NCI-H82 treated with DMSO at 0.1 percent for 48 hours (cell line): ENCODE results near the gene THAP7.
"Not testable (repeated sequence)": the region's sequence is repeated elsewhere in the genome, so short reads cannot be mapped to it uniquely, and the experiment has no call there.

Experiments used
- DNase-seq: peaks from one replicate; lab custom pipeline; 2025; ENCODE audit not compliant: unreplicated experiment; lab: John Stamatoyannopoulos, UW

THAP7 gene, protein sequence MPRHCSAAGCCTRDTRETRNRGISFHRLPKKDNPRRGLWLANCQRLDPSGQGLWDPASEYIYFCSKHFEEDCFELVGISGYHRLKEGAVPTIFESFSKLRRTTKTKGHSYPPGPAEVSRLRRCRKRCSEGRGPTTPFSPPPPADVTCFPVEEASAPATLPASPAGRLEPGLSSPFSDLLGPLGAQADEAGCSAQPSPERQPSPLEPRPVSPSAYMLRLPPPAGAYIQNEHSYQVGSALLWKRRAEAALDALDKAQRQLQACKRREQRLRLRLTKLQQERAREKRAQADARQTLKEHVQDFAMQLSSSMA

DNA sequence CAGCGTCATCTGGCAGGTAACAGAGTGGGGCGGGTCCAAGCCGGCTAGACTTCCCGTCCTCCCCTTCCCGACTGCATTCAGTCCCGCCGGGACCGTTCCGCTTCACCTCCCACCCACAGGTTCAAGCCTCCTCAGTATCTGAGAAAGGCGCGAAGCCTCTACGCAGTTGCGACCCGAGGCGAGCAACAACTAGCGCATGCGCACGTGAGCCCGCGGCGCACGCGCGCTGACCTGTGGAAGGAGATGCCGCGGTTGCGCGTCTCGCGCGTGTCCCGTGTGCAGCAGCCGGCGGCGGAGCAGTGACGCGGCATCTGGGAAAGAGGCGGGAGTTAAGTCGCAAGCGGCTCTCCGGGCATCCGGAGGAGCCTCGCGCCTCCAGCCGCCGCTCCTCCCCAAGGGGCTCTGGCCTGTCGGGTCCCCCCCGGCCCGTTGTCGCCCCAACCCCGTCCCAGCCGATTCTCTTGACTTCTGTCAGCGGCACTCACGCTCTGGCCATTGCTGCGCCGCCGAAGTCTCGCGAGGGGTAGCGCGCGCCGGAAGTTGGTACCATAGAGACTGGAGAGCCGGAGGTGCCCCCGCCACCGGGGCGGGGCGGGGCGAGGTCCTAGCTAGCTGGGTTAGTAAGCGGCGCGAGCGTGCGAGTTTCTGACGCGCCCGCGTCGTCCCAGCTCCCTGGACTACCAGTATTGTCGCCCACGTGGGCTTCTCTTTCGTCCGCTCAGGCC, at the start of gene THAP7:
TSS of gene THAP7 (minus strand) at position 518 of the 725 bp plus-strand sequence. CDS start at position 311, 207 bp downstream.
- DNase-seq, result peak; percentile 86

GRCh38 chr22:21051145-21051830, 49.4 kb upstream of the THAP7 start:
- DNase-seq, result no peak

DNA sequence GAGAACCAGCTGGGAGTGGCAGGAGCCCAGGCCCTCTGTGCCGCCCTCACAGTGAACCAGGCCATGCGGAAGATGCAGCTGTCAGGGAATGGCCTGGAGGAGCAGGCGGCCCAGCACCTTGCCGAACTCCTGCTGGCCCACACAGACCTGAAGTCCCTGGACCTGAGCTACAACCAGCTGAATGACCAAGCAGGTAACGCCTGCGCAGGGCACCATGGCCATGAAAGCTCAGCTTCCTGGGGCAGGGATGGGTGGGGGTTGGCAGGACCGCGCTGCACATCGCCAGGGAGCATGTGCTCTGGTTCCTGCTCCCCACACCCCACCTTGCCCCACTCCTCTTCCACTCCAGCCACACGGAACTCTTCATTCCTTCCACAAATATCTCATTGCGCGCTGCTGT, 47.0 kb upstream of the THAP7 start:
- DNase-seq, result not testable (repeated sequence)

DNA sequence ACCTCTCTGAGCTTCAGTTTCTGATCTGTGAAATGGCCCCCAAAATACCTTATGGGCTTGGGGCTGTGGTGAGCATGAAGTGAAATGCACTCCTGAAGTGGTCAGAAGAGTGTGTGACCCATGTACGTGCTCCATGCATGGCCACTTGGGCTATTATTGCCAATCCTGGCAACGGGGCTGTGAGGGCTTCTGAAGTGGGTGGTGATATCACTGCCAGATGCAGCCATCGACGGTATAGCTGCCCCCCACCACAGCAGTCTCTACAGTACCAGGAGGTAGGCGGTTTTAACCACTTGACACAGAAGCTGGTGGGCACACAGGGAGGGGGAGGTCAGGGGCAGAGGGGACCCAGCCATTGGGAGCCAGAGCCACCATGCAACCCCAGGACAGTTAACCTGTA, 46.5 kb upstream of the THAP7 start:
- DNase-seq, result not testable (repeated sequence)

DNA sequence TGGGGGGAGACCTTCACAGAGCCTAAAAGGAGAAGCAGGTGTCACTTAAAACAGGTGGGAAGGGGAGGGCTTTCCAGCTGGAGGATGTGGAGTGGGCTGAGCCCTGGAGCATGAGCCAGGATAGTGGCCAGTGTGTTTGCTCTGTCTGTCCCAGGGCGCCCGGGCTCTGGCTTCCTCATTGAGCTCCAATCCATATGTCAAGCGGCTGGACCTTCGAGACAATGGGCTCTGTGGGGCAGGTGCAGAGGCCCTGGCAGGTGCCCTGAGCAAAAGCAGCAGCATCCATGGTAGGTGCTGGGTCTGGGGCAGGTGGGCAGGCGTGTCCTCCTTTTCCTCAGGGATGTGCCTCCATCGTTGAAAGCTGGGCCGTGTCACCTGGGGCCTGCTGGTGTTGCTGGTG, 45.8 kb upstream of the THAP7 start:
- DNase-seq, result no peak

- DNase-seq, result no peak
Observed at GRCh38 chr22:21047035-21047661, 45.2 kb upstream of the THAP7 start.

GRCh38 chr22:21045585-21046294, 43.8 kb upstream of the THAP7 start, which contains the start of gene LRRC74B:
LRRC74B (plus strand) TSS chr22:21045946; CDS start chr22:21045987, 41 bp downstream.
- DNase-seq, result peak; percentile 69

DNA sequence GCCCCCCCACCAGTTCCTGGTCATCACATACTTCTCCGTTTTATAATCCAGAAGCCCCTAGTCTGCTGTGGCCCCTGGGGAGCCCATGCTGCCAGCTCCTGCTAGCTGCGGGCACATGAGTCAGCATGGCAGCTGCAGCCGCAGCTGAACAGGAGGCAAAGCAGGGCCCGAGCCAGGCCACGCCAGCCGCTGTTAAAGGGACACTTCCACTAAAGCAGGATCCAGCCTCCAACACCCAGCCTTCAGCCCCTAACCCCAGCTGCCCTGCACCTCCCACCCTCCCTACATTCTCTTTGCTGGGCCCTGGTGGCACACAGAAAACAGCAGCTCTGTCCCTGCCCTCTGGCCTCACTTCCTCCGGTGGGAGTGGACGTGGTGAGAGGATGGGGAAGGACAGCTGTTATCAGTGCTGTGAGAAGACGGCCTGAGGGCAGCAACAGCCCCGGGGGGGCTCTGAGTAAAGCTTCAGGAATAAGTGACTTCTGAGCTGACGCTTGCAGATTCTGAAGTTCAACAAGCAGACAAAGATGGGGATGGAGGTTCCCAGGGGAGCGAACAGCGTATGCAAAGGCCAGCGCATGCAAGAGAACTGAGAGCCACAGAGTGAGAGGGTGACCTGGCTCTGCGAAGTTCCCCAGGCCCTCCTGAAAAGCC, 43.1 kb upstream of the THAP7 start:
- no peak for DNase-seq

DNA sequence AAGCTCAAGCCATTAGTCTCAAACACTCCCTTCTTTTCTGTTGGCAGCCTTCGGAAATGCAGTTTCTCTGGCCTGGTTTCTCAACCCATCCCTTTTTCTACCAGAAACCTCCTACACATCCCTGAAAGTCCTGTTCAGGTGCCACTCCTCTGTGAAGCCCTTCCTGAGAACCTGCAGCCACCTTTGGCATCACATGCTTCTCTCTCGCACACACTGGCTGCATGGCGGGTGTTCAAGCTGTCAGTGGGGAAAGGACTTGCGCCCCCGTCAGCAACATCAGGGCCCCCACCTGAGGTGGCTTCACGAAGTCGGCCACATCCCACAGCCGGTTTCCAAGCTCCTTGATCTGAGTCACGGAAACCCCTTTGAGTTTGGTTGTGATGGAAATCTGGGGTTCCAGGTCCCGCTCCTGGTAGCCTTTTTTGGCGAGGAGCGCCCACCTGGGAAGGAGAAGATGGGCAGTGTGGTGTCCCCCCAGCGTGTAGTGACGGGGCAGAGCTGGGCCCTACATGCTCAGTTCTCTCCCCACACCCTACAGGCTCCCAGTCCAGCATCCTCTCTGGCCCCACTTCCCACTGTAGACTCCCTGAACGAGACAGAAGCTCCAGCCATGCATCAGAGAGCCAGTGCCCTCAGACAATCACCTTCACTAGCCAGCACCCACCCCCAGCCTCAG, 42.1 kb upstream of the THAP7 start:
- no peak for DNase-seq

DNA sequence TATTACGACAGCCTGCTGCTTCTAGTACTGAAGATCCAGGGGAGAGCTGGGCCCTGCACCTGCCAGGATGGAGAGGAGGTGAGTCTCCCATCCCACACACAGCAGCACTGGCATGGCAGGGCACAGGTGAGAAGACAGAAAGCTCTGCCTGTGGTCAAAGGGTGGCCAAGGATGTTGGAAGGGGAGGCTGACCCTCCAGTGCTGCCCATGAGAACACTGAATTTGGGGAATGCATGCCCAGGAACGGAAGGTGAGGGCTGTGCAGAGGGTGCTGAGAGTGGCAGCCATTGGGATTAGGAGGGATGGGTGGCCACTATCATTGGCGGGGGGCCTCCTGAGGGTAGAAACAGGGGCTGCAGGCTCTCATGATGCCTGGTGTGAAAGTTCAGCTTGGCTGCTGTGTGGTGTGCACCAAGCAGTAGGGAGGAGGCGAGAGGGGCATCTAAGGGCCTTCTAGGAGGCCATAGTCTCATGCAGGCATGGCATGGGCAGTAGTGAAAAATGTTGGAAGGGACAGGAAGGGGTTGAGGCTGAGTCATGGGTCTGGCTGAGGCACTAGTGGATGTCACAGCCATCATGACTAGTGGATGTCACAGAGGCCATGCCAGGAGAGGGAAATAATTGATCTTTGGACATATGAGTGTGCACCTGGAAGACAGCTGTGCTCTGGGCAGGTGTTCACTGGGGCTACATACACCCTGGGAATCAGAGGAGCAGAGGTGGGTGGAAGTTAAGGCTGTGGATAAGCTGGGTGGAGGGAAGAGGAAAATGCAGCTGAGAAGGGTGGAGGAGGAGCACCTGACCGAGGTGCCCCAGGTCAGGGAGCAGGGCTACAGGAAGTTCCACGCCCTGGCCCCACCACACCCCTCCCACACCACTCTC, 41.3 kb upstream of the THAP7 start:
- no peak for DNase-seq

GRCh38 chr22:21041937-21042336, 40.0 kb upstream of the THAP7 start:
- no peak for DNase-seq

DNA sequence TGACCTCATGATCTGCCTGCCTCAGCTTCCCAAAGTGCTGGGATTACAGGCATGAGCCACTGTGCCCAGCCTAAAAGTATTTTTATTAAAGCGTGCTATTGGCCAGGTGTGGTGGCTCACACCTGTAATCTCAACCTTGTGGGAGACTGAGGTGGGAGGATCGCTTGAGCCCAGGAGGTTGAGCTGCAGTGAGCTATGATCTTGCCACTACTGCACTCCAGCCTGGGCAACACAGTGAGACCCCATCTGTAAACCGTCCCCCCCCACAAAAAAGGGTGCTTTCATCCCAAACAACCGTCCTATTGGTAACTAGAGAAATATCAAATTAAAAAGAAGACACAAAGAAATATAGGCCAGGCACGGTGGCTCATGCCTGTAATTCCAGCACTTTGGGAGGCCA, 37.2 kb upstream of the THAP7 start:
- not testable (repeated sequence) for DNase-seq

GRCh38 chr22:21038405-21038804, 36.5 kb upstream of the THAP7 start:
- no peak for DNase-seq

- no peak for DNase-seq
Observed at GRCh38 chr22:21034989-21035388, 33.1 kb upstream of the THAP7 start.

GRCh38 chr22:21033895-21034294, 32.0 kb upstream of the THAP7 start:
- no peak for DNase-seq

GRCh38 chr22:21032868-21033688, 31.2 kb upstream of the THAP7 start:
- no peak for DNase-seq

GRCh38 chr22:21032037-21032867, 30.3 kb upstream of the THAP7 start, which contains the start of gene SLC7A4:
SLC7A4 (minus strand) TSS chr22:21032561; CDS start chr22:21031812, 749 bp downstream.
- no peak for DNase-seq
